LNCaP clone FGC (cell line): ENCODE results near the gene PCDHA12.
"Not testable (repeated sequence)": the region's sequence is repeated elsewhere in the genome, so short reads cannot be mapped to it uniquely, and the experiment has no call there.

Source experiments
- DNase-seq: peaks from one replicate; pipeline ENCODE4 v3.0.0-alpha.2; 2011; ENCODE audit warnings: low read depth
- H3K4me3 ChIP-seq: 2 replicates; pipeline ENCODE4 v1.5.1; 2011; ENCODE audit warnings: mild to moderate bottlenecking, low read depth, low read length, control low read depth
- TF ChIP-seq, protein P1 (sequence below): IDR thresholded peaks from 2 replicates; pipeline ENCODE4 v1.5.1; 2012; ENCODE audit warnings: mild to moderate bottlenecking; ENCODE audit not compliant: control insufficient read depth, insufficient read depth; ENCODE audit errors: extremely low read depth

Gene PCDHA12

DNA sequence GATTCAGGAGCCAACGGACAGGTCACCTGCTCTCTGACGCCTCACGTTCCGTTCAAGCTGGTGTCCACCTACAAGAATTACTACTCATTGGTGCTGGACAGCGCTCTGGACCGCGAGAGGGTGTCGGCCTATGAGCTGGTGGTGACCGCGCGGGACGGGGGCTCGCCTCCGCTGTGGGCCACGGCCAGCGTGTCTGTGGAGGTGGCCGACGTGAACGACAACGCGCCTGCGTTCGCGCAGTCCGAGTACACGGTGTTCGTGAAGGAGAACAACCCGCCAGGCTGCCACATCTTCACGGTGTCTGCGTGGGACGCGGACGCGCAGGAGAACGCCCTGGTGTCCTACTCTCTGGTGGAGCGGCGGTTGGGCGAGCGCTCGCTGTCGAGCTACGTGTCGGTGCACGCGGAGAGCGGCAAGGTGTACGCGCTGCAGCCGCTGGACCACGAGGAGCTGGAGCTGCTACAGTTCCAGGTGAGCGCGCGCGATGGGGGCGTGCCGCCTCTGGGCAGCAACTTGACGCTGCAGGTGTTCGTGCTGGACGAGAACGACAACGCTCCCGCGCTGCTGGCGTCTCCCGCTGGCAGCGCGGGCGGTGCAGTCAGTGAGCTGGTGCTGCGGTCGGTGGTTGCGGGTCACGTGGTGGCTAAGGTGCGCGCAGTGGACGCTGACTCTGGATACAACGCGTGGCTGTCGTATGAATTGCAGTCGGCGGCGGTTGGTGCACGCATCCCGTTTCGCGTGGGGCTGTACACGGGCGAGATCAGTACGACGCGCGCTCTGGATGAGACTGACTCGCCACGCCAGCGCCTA is 17.7 kb upstream of the PCDHA12 start:
- no peak overlapping the region for H3K4me3 ChIP-seq
- TF ChIP-seq, protein P1, sequence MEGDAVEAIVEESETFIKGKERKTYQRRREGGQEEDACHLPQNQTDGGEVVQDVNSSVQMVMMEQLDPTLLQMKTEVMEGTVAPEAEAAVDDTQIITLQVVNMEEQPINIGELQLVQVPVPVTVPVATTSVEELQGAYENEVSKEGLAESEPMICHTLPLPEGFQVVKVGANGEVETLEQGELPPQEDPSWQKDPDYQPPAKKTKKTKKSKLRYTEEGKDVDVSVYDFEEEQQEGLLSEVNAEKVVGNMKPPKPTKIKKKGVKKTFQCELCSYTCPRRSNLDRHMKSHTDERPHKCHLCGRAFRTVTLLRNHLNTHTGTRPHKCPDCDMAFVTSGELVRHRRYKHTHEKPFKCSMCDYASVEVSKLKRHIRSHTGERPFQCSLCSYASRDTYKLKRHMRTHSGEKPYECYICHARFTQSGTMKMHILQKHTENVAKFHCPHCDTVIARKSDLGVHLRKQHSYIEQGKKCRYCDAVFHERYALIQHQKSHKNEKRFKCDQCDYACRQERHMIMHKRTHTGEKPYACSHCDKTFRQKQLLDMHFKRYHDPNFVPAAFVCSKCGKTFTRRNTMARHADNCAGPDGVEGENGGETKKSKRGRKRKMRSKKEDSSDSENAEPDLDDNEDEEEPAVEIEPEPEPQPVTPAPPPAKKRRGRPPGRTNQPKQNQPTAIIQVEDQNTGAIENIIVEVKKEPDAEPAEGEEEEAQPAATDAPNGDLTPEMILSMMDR = no peak
- no peak for DNase-seq

DNA sequence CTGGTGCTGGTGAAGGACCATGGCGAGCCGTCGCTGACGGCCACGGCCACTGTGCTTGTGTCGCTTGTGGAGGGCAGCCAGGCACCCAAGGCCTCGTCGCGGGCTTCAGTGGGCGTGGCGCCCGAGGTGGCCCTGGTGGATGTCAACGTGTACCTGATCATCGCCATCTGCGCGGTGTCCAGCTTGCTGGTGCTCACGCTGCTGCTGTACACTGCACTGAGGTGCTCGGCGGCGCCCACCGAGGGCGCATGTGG is 17.2 kb upstream of the PCDHA12 start:
- H3K4me3 ChIP-seq = no peak overlapping the region
- TF ChIP-seq, protein P1 = no peak
- DNase-seq = no peak

DNA sequence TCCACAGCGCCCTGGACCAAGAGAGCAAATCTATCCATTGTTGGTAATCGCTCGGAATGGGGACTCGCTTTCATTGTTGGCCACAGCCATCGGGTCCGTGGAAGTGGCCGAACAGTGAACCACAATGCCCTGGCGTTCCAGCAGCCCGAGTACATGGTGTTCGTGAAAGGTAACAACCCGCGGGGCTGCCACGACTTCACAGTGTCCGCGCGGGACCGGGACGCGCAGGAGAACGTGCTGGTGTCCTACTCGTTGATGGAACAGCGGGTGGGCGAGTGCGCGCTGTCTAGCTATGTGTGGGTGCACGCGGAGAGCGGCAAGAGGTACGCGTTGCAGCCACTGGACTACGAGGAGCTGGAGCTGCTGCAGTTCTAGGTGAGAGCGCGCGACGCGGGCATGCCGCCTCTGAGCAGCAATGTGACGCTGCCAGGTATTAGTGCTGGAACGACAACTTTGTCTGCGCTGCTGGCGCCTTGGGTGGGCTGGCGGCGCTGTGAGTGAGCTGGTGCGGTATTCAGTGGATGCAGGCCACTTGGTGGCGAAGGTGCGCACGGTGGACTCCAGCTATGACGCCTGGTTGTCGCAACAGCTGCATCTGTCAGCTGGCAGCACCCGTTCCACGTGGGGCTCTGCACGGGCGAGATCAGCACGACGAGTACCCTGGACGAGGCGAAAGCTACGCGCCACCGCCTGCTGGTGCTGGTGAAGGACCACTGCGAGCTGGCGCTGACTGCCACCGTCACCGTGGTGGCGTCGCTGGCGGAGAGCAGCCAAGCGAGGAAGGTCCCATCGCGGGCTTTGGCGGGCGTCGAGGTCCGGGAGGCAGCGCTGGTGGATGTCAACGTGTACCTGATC is 12.4 kb upstream of the PCDHA12 start:
- no peak for DNase-seq
- no peak overlapping the region for H3K4me3 ChIP-seq
- TF ChIP-seq, protein P1 = no peak

DNA sequence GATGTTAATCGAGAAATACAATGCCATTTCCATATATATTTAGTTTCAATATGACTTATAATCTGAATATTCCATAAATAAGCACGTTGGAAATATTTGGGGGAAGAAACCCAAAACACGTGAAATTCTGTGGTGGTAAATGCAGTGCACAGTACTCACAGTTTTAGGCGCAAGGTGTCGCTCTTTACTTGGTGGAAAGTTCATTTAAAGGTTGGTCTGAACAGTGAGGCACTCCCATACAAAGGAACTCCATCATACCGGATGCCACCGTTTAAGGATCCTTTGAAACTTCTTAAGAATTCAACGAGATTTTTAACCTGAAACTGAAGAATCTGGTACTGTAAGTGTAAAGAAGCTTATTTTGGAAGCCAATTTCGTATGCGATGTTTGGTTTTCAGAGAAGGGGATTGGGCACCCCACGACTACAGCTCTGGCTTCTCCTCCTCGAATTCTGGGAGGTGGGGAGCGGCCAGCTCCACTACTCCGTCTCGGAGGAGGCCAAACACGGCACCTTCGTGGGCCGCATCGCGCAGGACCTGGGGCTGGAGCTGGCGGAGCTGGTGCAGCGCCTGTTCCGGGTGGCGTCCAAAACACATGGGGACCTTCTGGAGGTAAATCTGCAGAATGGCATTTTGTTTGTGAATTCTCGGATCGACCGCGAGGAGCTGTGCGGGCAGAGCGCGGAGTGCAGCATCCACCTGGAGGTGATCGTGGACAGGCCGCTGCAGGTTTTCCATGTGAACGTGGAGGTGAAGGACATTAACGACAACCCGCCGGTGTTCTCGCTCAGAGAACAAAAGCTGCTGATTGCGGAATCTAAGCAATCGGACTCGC is 6.2 kb upstream of the PCDHA12 start, which contains the start of gene PCDHA11:
Gene PCDHA11 (plus strand): TSS at position 237 of the 834 bp plus-strand sequence. CDS start 147 bp downstream, at position 384.
- no peak for DNase-seq
- H3K4me3 ChIP-seq = no peak within 1 kb of the TSS

DNA sequence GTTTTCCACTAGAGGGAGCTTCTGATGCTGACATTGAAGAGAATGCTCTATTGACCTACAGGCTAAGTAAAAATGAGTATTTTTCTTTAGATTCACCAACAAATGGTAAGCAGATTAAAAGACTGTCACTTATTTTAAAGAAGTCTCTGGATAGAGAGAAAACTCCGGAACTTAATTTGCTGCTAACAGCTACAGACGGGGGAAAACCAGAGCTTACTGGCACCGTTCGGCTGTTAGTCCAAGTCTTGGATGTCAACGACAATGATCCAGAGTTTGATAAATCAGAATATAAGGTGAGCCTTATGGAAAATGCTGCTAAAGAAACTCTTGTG is 5.6 kb upstream of the PCDHA12 start:
- TF ChIP-seq, protein P1 = peak; percentile 68
- no peak overlapping the region for H3K4me3 ChIP-seq
- DNase-seq = no peak

More for the DNA sequence above, 6.2 kb upstream of the PCDHA12 start, which contains the start of gene PCDHA11:
- TF ChIP-seq, protein P1 = peak; percentile 52

DNA sequence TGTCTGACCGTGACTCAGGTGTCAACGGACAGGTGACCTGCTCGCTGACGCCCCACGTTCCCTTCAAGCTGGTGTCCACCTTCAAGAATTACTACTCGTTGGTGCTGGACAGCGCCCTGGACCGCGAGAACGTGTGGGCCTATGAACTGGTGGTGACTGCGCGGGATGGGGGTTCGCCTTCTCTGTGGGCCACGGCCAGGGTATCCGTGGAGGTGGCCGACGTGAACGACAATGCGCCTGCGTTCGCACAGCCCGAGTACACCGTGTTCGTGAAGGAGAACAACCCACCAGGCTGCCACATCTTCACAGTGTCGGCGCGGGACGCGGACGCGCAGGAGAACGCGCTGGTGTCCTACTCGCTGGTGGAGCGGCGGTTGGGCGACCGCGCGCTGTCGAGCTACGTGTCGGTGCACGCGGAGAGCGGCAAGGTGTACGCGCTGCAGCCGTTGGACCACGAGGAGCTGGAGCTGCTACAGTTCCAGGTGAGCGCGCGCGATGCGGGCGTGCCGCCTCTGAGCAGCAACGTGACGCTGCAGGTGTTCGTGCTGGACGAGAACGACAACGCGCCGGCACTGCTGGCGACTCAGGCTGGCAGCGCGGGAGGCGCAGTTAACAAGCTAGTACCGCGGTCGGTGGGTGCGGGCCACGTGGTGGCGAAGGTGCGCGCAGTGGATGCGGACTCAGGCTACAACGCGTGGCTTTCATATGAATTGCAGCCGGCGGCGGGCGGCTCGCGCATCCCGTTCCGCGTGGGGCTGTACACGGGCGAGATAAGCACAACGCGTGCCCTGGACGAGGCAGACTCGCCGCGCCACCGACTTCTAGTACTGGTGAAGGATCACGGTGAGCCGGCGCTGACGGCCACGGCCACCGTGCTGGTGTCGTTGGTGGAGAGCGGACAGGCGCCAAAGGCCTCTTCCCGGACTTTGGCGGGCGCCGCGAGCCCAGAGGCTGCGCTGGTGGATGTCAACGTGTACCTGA is 4.6 kb upstream of the PCDHA12 start:
- TF ChIP-seq, protein P1 = no peak
- no peak for DNase-seq
- no peak overlapping the region for H3K4me3 ChIP-seq

DNA sequence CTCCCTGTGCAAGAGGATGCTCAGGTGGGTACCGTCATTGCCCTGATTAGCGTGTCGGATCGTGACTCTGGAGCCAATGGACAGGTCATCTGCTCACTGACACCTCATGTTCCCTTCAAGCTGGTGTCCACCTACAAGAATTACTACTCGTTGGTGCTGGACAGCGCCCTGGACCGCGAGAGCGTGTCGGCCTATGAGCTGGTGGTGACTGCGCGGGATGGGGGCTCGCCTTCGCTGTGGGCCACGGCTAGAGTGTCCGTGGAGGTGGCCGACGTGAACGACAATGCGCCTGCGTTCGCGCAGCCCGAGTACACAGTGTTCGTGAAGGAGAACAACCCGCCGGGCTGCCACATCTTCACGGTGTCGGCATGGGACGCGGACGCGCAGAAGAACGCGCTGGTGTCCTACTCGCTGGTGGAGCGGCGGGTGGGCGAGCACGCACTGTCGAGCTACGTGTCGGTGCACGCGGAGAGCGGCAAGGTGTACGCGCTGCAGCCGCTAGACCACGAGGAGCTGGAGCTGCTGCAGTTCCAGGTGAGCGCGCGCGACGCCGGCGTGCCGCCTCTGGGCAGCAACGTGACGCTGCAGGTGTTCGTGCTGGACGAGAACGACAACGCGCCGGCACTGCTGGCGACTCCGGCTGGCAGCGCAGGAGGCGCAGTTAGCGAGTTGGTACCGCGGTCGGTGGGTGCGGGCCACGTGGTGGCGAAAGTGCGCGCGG is 1.6 kb downstream of the PCDHA12 start:
- H3K4me3 ChIP-seq, DNase-seq: not testable (repeated sequence)
